HG03558 (cell line): ENCODE results near the gene ATG10.
"Not testable (repeated sequence)": the region's sequence is repeated elsewhere in the genome, so short reads cannot be mapped to it uniquely, and the experiment has no call there.

Source experiments
- ATAC-seq: cut with Tn5 transposase; IDR thresholded peaks from one replicate; pipeline ENCODE4 v1.9.1; 2021; ENCODE audit warnings: moderate number of reproducible peaks; ENCODE audit not compliant: unreplicated experiment; ENCODE audit errors: extremely low read depth

Gene ATG10

DNA sequence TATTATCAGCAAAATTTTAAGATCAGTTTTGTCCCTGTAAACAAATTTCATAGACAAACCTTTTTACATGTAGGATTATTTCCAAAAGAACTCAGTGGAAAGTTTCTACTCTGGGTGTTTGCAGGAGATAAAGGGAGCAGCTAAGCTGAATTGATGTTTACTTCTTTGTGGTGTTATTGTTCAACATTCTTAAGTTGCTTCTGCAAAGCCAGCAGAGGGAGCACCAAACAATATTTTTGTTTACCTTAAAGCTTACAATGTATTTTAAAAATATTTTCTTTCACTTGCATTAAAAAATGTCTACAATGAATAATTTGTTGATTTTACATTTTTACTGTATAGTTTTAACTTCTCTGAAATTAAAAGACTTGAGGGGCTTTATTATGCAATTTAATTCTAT is 135.4 kb downstream of the ATG10 start:
- ATAC-seq: no peak

DNA sequence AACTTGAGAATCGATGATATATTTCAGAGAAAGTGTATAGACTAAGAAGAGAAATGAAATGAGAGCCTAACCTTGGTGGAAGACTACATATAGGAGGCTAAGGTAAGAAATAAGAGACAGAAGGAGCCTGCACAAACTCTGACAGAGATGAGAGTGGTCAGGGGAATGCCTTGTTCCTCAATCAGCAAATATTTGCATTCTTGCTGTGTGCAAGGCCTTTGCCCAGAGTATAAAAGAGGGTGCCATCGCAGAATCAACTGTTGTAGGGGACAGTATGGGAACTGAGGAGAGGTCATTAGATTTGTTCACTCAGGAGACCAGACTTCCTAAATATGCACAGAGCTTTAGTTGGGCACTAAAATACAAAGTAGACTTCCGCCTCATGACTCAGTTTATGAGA is 137.2 kb downstream of the ATG10 start:
- ATAC-seq: no peak

DNA sequence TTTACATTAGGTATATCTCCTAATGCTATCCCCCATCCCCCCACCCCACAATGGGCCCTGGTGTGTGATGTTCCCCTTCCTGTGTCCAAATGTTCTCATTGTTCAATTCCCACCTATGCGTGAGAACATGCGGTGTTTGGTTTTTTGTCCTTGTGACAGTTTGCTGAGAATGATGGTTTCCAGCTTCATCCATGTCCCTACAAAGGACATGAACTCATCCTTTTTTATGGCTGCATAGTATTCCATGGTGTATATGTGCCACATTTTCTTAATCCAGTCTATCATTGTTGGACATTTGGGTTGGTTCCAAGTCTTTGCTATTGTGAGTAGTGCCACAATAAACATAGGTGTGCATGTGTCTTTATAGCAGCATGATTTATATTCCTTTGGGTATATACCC is 138.1 kb downstream of the ATG10 start:
- ATAC-seq: not testable (repeated sequence)

DNA sequence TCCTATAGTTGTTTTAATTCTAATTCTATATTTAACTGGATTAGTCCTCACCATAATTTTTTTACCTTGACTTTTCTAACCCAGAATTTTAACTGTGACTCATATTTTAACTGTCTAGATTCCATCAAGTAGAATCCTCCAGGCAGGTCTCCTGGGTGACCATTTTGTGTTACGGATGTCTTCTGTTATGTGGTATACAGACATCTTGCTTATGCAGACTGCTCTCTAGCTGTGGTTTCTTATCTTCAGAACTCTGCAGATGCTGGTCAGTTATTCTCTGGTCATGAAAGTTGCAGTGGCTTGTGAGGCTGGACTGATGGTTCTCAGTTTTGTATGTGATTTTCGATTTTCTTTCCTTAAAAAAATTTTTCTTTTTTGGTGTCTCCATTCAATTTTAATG is 139.4 kb downstream of the ATG10 start:
- no peak for ATAC-seq

DNA sequence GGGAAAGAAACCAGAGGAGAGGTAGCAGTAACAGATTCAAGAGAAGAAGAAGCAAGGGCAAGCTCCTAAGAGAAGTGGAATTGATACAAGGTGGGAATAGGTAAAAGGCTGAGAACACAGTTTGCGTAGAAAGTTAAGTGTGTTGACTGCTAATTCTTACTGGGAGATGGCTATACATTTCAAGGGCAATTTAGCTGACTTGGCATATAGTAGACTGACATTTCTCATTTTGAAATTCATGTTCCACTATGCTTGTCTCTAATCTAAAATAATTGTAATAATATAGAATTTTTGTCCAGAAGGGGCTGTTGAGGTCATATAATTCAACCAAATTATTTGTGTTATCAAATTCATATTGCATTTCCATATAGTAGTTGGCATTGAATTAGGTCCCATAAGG is 144.0 kb downstream of the ATG10 start:
- no peak for ATAC-seq

DNA sequence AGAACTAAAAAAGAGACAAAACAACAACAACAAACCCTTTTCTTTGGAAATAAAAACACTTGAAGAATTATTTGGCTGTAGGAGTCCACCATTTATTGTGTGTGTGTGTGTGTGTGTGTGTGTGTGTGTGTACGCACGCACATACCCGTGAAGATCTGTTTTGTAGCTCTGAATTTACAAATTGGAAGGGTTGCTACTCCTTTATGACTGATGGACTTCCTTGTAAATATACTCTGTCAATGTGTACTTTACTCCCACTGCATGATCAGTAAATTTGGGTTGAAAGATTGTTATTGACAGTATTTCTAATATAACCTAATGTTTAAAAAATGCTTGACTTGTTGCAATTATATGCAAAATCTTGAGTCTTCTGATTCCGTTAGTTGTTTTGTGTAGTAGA is 148.1 kb downstream of the ATG10 start:
- ATAC-seq: no peak

DNA sequence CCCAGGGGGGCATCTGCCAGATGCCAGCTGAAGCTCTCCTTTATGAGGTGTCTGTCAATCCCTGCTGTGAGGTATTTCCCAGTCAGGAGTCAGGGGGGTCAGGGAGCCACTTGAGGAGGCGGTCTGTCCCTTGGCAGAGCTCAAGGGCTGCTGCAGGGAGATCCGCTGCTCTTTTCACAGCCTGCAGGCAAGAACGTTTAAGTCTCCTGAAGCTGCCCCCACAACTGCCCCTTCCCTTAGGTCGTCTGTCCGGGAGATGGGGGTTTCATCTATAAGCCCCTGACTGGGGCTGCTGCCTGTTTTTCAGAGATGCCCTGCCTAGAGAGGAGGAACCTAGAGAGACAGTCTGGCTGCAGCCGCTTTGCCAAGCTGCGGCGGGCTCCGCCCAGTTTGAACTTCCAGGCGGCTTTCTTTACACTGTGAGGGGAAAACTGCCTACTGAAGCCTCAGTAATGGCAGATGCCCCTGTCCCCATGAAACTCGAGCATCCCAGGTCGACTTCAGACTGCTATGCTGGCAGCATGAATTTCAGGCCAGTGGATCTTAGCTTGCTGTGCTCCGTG is 158.0 kb downstream of the ATG10 start:
- ATAC-seq: no peak

DNA sequence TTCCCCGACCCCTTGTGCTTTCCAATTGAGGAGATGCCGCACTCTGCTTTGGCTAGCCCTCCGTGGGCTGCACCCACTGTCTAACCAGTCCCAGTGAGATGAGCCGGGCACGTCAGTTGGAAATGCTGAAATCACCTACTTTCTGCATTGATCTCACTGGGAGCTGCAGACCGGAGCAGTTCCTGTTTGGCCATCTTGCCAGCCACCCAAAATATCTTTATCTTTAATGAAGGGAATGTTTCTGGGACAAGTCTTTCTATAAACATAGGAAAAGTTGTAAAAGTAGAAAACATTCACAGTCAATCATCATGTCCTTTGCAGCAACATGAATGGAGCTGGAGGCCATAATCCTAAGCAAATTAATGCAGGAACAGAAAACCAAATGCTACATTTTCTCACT is 158.8 kb downstream of the ATG10 start:
- no peak for ATAC-seq

DNA sequence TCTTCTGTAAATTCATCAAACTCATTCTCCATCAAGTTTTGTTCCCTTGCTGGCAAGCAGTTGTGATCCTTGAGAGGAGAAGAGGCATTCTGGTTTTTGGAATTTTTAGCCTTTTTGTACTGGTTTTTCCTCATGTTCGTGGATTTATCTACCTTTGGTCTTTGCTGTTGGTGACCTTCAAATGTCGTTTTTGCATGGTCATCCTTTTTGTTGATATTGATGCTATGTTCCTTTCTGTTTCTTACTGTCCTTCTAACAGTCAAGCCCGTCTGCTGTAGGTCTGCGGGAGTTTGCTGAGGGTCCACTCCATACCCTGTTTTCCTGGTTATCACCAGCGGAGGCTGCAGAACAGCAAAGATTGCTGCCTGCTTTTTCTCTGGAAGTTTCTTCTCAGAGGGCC is 165.4 kb downstream of the ATG10 start:
- no peak for ATAC-seq

DNA sequence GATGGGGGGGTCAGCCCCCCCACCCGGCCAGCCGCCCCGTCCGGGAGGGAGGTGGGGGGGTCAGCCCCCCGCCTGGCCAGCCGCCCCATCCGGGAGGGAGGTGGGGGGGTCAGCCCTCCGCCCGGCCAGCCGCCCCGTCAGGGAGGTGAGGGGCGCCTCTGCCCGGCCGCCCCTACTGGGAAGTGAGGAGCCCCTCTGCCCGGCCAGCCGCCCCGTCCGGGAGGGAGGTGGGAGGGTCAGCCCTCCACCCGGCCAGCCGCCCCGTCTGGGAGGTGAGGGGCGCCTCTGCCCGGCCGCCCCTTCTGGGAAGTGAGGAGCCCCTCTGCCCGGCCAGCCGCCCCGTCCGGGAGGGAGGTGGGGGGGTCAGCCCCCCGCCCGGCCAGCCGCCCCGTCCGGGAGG is 168.0 kb downstream of the ATG10 start:
- not testable (repeated sequence) for ATAC-seq

DNA sequence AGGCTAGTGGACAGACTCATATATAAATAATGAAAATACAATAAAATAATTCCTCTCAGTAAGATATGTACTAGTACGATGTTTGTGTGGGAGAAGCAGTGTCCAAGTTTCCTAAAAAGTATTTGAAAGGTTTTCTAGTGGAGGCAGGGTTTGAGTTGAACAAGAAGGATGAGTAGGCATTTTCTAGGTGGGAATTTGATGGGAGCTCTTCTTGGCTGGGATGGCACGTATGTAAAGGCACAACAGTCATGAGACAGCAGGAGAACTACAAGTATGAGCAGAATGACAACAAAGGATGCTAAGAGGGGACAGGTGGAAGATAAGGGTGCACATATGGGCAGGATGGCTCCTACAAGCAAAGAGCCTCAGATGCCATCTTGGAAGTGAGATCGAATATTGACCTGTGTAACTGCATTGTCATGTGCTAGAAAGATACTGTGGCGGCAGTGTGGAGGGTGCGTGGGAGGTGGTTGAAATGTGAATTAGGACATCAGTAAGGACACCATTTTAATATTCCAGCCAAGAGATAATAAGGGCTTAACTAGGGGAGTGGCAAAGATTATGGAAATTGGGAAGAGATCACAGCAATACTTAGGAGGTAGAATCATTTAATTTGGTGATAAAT is 170.5 kb downstream of the ATG10 start:
- ATAC-seq: no peak

DNA sequence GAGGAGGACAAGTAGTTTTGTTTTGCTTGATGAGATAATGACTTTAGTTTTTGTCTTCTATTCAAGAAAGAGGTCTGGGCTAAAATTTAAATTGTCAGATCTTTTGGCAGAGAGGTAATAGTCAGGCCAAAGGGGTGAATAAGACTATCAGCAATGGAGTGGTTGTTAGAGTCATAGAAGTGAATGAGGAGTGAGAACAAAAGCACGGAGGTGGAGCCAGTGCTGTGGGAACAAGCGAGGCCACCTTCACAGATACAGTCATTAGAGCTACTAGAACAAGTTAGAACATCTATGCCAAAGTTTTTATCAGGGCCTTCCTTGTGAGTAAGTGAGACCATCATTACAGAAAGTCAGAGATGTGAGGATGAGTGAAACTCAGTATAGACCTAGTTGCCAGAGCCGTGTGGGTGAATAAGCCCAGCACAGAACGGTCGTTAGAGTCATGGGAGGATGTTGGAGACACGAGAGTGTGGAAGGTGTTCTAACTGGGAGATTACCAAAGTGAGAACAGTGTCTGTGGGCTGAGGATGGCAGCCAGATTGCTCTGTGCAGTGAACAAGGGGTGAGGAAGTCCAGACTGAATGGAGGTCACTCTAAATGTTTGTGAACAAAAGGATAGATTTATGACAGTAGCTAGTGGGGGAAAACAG is 171.2 kb downstream of the ATG10 start:
- no peak for ATAC-seq

DNA sequence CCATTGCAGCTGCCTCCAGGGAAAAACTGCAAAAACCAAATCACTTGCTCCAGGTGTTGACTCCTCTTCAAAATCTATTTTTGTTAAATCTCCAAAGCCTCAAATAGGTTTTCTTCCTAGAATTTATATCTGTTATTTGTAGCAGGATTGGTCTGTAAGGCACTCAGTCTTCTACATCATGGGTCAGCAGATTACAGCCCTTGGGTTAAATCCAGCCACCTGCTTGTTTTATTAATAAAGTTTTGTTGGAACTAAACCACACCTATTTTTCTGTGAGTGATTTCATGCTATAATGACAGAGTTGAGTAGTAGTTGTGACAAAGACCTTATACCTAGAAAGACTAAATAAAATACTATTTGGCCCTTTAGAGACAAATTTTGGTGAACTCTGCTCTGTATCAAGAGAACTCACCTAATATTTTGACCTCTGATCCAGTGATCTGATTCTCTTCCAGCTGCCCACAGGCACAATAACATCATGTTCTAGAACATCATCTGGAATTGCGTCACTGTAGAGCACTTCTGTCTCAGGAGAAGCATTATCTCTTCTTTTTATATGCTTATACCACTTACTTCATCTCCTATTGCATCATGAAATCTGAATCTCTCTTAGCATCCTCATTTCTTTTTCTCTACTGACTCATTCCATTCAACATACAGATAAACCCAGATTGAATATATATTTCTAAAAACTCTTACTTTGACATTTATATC is 176.2 kb downstream of the ATG10 start:
- ATAC-seq: no peak

DNA sequence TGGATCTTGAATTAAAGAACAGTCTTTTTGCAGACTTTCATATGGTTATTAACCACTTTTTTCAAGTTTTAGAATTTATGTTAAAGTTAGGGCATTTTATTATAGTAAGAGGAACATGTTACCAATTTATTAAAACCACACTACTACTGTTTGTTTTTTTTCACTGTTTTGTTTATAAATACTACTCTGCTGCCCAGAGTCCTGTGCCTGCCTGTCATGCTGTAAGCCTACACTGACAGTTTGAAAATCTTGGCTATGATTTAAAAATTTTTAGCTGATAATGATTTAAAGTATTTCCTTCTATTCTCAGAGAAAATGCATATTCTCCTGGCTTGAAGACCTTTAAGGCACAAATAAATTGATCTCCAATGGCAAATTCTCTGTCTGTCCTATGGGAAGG is 177.6 kb downstream of the ATG10 start:
- ATAC-seq: no peak

DNA sequence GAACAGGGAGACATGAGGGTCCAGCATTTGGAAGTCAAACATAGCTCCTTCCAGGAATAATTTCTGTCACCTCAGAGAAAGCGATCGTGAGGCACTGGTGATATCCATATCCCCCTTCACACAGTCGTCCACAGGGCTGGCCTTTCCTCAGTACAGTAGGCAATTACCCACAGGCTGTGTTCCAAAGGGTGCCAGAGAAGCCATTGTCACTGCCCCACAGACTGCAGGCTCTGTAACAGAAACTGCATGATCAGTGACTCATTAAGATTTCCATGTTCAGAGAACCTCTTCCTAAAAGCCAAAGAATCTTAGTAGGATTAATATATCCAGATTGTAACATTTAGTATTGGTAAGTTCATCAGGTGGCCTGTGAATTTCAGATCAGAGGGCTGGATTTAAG is 178.7 kb downstream of the ATG10 start:
- ATAC-seq: no peak

DNA sequence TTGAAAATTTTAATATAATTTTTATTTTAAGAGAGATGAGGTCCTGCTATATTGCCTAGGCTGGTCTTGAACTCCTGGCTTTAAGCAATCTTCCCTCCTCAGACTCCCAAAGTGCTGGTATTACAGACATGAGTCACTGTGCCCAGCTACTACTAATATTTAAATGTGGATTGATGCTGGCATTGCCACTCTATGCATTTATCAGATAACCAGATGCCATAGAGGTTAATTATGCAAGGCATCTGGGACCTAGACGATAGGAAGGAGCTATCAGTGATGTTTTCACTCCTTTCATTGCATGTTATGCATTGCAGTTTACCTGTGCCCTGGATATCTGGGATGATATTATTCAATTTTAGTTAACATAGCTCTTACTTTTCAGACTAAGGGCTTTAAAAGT is 179.4 kb downstream of the ATG10 start:
- no peak for ATAC-seq

DNA sequence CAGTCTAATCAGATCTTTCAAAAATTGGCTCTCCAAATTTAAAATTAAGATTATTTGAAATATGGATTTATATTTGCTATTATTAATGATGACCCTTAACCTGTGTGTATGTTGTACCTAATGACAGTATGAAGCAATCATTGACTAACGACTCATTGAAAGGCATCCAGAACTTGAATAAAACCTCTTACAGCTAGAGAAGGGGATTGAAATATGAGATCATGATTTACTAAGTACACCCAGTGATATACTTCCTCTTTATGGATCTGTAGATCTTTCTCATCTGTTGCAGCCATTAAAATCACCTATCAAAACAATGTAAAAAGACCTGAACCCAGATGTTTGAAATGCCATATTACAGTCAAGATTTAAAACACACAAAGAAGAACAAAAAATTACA is 179.8 kb downstream of the ATG10 start:
- no peak for ATAC-seq

DNA sequence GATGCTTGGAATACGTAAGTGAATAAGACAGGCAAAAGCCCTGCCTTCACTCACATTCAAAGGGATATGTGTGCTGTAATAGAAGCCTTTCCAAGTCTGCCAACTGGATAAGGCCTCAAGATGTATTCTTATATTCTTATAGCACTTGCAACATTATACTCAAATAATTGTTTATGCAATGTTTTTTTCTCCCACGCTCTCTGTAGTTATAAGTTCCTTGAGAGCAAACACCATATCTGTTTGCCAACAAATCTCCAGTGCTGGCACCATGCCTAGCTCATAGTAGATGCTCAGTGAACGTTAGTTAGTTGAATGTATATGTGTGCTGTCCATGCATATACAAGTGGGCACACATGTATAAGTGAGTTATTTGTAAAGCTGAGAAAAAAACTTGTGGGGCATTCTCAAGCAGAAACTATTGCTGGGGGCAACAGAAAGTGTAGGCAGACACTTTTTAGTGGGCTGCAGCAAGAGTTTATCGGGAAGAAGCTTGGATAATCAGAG is 181.2 kb downstream of the ATG10 start:
- ATAC-seq: no peak

DNA sequence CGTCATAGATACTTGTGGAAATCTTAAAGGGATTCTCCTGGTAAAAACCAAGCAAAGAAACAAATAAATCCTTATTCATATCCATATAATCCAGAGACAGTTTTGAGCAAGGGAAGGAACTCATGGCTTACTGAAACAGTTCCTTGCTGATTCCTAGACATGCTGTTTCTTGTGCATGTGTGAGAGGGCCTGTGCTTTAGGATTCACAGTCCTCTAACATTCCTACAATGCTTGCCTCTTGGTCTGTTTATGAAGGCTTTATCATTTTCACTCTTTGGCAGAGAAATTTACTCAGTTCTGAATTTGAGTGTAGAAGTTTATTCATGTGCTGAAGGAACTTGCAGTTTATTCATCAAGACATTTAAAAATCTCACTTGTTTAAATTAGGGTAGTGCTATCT is 183.0 kb downstream of the ATG10 start:
- ATAC-seq: no peak

DNA sequence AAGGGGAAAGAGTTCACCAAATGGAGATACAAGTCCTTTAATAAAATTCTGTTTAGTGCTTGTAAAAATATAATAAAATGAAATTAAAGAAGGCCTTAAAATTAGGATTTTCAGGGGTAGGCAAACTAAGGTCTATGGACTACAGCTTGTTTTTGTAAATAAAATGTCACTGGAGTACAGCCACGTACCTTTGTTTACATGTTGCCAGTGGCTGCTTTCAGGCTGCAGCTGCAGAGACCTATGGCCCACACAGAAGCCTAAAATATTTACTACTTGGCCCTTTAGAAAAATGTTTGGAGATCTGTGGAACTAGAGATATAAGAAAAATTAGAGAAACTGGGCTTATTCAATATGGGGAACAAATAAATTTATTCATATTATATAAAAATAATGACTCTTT is 183.5 kb downstream of the ATG10 start:
- ATAC-seq: no peak

DNA sequence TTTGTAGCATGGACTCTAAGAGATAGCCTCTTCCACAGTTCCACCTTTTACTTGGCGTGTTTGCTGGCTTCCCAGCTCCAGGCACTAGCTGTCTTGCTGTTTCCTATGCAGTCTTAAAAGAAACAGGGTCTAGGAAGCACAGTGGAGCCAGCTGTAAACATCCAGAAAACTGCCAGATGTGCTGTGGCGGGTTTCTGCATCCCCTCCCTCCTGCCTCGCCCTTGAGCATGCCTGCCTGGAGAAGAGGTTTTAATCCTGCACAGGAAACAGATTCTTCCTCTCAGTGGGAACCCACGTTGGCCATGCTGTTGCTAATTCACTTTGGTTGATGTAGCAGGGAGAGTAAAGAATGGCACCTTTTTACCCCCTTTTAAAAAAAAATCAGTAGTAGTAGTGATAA is 185.1 kb downstream of the ATG10 start:
- ATAC-seq: no peak
